GM23338 (cell line): ENCODE results near the gene CCDC146. TPM values are rescaled to one million over a fixed set of nuclear protein-coding genes. Genes with fewer than 3 reads are reported as not detected.

ENCODE experiments used
- ATAC-seq: fragments of 200-7000 bp; cut with Tn5 transposase; 3 replicates; pipeline ENCODE4 v1.9.1; 2020
- DNase-seq: peaks from one replicate; pipeline ENCODE4 v3.0.0-alpha.2; 2015; ENCODE audit warnings: low spot score
- H2AFZ ChIP-seq: fragments of 200-600 bp; sonication (generic); 2 replicates; pipeline ENCODE4 v1.8.0; 2016; ENCODE audit warnings: antibody characterized with exemption, mild to moderate bottlenecking, moderate library complexity
- H3F3A ChIP-seq: fragments of 200-600 bp; sonication (generic); replicated peaks from 2 replicates; pipeline ENCODE4 v1.8.0; 2017; ENCODE audit warnings: antibody characterized with exemption, mixed run types, low read depth
- H3K27ac ChIP-seq: fragments of 200-600 bp; sonication (generic); 2 replicates; pipeline ENCODE4 v1.6.1; 2016; ENCODE audit warnings: low read depth
- H3K27me3 ChIP-seq: fragments of 200-600 bp; sonication (generic); 2 replicates; pipeline ENCODE4 v1.8.0; 2016; ENCODE audit warnings: mild to moderate bottlenecking, mixed run types, moderate library complexity; ENCODE audit not compliant: insufficient read depth
- H3K36me3 ChIP-seq: fragments of 200-600 bp; sonication (generic); 2 replicates; pipeline ENCODE4 v1.8.0; 2016; ENCODE audit warnings: mild to moderate bottlenecking; ENCODE audit not compliant: insufficient read depth
- H3K4me1 ChIP-seq: fragments of 200-600 bp; sonication (generic); 2 replicates; pipeline ENCODE4 v1.8.0; 2016; ENCODE audit warnings: mild to moderate bottlenecking, moderate library complexity; ENCODE audit not compliant: insufficient read depth
- H3K4me2 ChIP-seq: fragments of 200-600 bp; sonication (generic); 2 replicates; pipeline ENCODE4 v1.7.1; 2017; ENCODE audit warnings: mixed run types
- H3K4me3 ChIP-seq: fragments of 200-600 bp; sonication (generic); 2 replicates; pipeline ENCODE4 v1.6.1; 2016; ENCODE audit warnings: mixed run types
- H3K79me2 ChIP-seq: fragments of 200-600 bp; sonication (generic); replicated peaks from 2 replicates; pipeline ENCODE4 v1.8.0; 2017; ENCODE audit warnings: mild to moderate bottlenecking; ENCODE audit not compliant: insufficient read depth
- H3K9me2 ChIP-seq: fragments of 200-600 bp; sonication (generic); 2 replicates; pipeline ENCODE4 v1.8.0; 2017; ENCODE audit not compliant: insufficient read depth
- H4K20me1 ChIP-seq: fragments of 200-600 bp; sonication (generic); replicated peaks from 2 replicates; pipeline ENCODE4 v1.8.0; 2017; ENCODE audit warnings: mild to moderate bottlenecking; ENCODE audit not compliant: insufficient read depth
- H3K27ac Mint-ChIP-seq: 2 replicates; pipeline ENCODE4 v1.8.0; 2020; ENCODE audit warnings: inconsistent platforms, mild to moderate bottlenecking, moderate library complexity, mixed read lengths
- H3K27me3 Mint-ChIP-seq: 3 replicates; pipeline ENCODE4 v1.8.0; 2022; ENCODE audit warnings: low read depth, mild to moderate bottlenecking, moderate library complexity, mixed read lengths, inconsistent platforms; ENCODE audit not compliant: insufficient read depth, poor library complexity
- H3K36me3 Mint-ChIP-seq: 3 replicates; pipeline ENCODE4 v1.8.0; 2021; ENCODE audit warnings: low read depth, mild to moderate bottlenecking, inconsistent platforms, moderate library complexity, mixed read lengths
- H3K4me1 Mint-ChIP-seq: 3 replicates; pipeline ENCODE4 v1.8.0; 2020; ENCODE audit warnings: mild to moderate bottlenecking, inconsistent platforms, mixed read lengths
- H3K4me3 Mint-ChIP-seq: 3 replicates; pipeline ENCODE4 v1.8.0; 2021; ENCODE audit warnings: moderate library complexity, mild to moderate bottlenecking, inconsistent platforms, mixed read lengths
- H3K9me3 Mint-ChIP-seq: 3 replicates; pipeline ENCODE4 v1.8.0; 2020; ENCODE audit warnings: moderate library complexity, mild to moderate bottlenecking, inconsistent platforms, mixed read lengths
- EZH2 ChIP-seq: fragments of 200-600 bp; sonication (generic); IDR thresholded peaks from one replicate; pipeline ENCODE4 v1.8.0; 2017; ENCODE audit warnings: antibody characterized with exemption, mild to moderate bottlenecking, low read depth; ENCODE audit not compliant: unreplicated experiment
- EZH2phosphoT487 ChIP-seq: fragments of 200-600 bp; sonication (generic); IDR thresholded peaks from one replicate; pipeline ENCODE4 v1.8.1; 2018; ENCODE audit warnings: antibody characterized with exemption; ENCODE audit not compliant: unreplicated experiment
- JUNB ChIP-seq: IDR thresholded peaks from one replicate; pipeline ENCODE4 v1.6.1; 2016; ENCODE audit warnings: antibody characterized with exemption; ENCODE audit not compliant: unreplicated experiment
- NANOG ChIP-seq: IDR thresholded peaks from 2 replicates; pipeline ENCODE4 v1.6.1; 2016; ENCODE audit warnings: antibody characterized with exemption, borderline replicate concordance
- STAT1 ChIP-seq: IDR thresholded peaks from one replicate; pipeline ENCODE4 v1.6.1; 2016; ENCODE audit warnings: antibody characterized with exemption; ENCODE audit not compliant: unreplicated experiment
- ZNF331 ChIP-seq: fragments of 250-450 bp; sonication (Bioruptor Pico); IDR thresholded peaks from 2 replicates; pipeline ENCODE4 v1.5.0; 2020; ENCODE audit warnings: low read depth, mild to moderate bottlenecking, moderate library complexity
- polyA plus RNA-seq: library from polyadenylated mRNA; unstranded; fragments of >200 nt; fragmentation: Nextera tagmentation; extraction: Ambion mirVana; gene quantifications from 2 replicates; pipeline ENCODE4 v1.2.1, GENCODE V29; 2016
- total RNA-seq: library from RNA; depleted of rRNA; stranded (reverse); fragments of >200 nt; shearing (Covaris generic); gene quantifications from 2 replicates; pipeline ENCODE4 v1.2.3, GENCODE V29; 2014
- TF ChIP-seq, protein P1 (sequence below): IDR thresholded peaks from one replicate; pipeline ENCODE4 v1.6.1; 2018; ENCODE audit warnings: antibody characterized with exemption; ENCODE audit not compliant: unreplicated experiment
- TF ChIP-seq, protein P2 (sequence below): IDR thresholded peaks from 2 replicates; pipeline ENCODE4 v1.6.1; 2016; ENCODE audit warnings: antibody characterized with exemption
- TF ChIP-seq, protein P3 (sequence below): fragments of 250-450 bp; sonication (Bioruptor Pico); IDR thresholded peaks from 2 replicates; pipeline ENCODE4 v1.5.0; 2020; ENCODE audit warnings: mild to moderate bottlenecking, moderate library complexity

CCDC146 gene
- total and polyA plus RNA-seq, 2 experiments from 2014 or later, result 0.35 to 0.74 TPM

DNA sequence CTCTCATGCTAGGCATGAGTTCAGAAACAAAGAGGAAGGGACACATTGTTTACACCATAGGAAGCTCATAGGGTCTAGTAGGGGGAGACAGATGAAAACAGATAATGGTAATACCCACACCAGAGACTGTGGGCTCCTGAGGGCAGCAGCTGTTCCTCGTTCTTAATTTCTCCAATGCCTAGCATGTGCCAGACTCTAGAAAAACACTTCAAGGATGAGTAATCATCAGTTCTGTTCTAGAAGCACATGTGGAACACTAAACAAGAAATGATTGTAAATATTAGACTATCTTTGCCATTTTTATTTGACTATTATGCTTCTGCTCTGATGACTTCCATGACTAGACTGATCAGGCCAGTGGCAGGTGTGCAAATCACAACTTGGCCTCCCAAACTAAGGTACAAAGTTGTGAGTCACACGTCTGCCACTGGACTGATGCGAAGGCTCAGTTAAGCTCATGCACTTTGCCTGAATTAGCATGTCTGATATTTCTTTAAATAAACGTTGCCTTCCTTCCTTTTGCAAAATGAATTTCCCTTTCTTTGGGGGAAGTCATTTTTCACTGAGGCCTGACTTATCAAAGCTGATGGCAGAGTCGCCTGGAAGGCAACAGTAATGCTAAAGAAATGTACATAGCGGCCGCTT, 166.4 kb downstream of the CCDC146 start:
- H3K36me3 Mint-ChIP-seq, result no peaks in the 10 kb centered on the region
- Histone ChIP-seq H4K20me1 (no peaks in the 10 kb centered on the region), H3F3A (no peaks in the 10 kb centered on the region), H3K36me3 (no peaks in the 10 kb centered on the region), H3K4me3 (no peak overlapping the region), H3K9me2 (no peaks in the 10 kb centered on the region), H3K79me2 (no peaks in the 10 kb centered on the region), H2AFZ (no peak overlapping the region), H3K27ac (no peak overlapping the region), H3K27me3 (no peaks in the 10 kb centered on the region), H3K4me2 (no peak overlapping the region), H3K4me1 (peaks cover 5% of the 10 kb centered on the region; the same call in 1 of the 2 replicates)
- H3K27ac Mint-ChIP-seq, result no peak overlapping the region
- no peak for TF ChIP-seq EZH2phosphoT487
- TF ChIP-seq ZNF331, result no peak
- no peak for TF ChIP-seq NANOG
- TF ChIP-seq, protein P1, sequence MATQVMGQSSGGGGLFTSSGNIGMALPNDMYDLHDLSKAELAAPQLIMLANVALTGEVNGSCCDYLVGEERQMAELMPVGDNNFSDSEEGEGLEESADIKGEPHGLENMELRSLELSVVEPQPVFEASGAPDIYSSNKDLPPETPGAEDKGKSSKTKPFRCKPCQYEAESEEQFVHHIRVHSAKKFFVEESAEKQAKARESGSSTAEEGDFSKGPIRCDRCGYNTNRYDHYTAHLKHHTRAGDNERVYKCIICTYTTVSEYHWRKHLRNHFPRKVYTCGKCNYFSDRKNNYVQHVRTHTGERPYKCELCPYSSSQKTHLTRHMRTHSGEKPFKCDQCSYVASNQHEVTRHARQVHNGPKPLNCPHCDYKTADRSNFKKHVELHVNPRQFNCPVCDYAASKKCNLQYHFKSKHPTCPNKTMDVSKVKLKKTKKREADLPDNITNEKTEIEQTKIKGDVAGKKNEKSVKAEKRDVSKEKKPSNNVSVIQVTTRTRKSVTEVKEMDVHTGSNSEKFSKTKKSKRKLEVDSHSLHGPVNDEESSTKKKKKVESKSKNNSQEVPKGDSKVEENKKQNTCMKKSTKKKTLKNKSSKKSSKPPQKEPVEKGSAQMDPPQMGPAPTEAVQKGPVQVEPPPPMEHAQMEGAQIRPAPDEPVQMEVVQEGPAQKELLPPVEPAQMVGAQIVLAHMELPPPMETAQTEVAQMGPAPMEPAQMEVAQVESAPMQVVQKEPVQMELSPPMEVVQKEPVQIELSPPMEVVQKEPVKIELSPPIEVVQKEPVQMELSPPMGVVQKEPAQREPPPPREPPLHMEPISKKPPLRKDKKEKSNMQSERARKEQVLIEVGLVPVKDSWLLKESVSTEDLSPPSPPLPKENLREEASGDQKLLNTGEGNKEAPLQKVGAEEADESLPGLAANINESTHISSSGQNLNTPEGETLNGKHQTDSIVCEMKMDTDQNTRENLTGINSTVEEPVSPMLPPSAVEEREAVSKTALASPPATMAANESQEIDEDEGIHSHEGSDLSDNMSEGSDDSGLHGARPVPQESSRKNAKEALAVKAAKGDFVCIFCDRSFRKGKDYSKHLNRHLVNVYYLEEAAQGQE, result no peak
- TF ChIP-seq, protein P2, sequence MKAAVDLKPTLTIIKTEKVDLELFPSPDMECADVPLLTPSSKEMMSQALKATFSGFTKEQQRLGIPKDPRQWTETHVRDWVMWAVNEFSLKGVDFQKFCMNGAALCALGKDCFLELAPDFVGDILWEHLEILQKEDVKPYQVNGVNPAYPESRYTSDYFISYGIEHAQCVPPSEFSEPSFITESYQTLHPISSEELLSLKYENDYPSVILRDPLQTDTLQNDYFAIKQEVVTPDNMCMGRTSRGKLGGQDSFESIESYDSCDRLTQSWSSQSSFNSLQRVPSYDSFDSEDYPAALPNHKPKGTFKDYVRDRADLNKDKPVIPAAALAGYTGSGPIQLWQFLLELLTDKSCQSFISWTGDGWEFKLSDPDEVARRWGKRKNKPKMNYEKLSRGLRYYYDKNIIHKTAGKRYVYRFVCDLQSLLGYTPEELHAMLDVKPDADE, result no peak
- no peak for TF ChIP-seq EZH2
- TF ChIP-seq JUNB, result no peak
- TF ChIP-seq STAT1, result no peak
- TF ChIP-seq, protein P3, sequence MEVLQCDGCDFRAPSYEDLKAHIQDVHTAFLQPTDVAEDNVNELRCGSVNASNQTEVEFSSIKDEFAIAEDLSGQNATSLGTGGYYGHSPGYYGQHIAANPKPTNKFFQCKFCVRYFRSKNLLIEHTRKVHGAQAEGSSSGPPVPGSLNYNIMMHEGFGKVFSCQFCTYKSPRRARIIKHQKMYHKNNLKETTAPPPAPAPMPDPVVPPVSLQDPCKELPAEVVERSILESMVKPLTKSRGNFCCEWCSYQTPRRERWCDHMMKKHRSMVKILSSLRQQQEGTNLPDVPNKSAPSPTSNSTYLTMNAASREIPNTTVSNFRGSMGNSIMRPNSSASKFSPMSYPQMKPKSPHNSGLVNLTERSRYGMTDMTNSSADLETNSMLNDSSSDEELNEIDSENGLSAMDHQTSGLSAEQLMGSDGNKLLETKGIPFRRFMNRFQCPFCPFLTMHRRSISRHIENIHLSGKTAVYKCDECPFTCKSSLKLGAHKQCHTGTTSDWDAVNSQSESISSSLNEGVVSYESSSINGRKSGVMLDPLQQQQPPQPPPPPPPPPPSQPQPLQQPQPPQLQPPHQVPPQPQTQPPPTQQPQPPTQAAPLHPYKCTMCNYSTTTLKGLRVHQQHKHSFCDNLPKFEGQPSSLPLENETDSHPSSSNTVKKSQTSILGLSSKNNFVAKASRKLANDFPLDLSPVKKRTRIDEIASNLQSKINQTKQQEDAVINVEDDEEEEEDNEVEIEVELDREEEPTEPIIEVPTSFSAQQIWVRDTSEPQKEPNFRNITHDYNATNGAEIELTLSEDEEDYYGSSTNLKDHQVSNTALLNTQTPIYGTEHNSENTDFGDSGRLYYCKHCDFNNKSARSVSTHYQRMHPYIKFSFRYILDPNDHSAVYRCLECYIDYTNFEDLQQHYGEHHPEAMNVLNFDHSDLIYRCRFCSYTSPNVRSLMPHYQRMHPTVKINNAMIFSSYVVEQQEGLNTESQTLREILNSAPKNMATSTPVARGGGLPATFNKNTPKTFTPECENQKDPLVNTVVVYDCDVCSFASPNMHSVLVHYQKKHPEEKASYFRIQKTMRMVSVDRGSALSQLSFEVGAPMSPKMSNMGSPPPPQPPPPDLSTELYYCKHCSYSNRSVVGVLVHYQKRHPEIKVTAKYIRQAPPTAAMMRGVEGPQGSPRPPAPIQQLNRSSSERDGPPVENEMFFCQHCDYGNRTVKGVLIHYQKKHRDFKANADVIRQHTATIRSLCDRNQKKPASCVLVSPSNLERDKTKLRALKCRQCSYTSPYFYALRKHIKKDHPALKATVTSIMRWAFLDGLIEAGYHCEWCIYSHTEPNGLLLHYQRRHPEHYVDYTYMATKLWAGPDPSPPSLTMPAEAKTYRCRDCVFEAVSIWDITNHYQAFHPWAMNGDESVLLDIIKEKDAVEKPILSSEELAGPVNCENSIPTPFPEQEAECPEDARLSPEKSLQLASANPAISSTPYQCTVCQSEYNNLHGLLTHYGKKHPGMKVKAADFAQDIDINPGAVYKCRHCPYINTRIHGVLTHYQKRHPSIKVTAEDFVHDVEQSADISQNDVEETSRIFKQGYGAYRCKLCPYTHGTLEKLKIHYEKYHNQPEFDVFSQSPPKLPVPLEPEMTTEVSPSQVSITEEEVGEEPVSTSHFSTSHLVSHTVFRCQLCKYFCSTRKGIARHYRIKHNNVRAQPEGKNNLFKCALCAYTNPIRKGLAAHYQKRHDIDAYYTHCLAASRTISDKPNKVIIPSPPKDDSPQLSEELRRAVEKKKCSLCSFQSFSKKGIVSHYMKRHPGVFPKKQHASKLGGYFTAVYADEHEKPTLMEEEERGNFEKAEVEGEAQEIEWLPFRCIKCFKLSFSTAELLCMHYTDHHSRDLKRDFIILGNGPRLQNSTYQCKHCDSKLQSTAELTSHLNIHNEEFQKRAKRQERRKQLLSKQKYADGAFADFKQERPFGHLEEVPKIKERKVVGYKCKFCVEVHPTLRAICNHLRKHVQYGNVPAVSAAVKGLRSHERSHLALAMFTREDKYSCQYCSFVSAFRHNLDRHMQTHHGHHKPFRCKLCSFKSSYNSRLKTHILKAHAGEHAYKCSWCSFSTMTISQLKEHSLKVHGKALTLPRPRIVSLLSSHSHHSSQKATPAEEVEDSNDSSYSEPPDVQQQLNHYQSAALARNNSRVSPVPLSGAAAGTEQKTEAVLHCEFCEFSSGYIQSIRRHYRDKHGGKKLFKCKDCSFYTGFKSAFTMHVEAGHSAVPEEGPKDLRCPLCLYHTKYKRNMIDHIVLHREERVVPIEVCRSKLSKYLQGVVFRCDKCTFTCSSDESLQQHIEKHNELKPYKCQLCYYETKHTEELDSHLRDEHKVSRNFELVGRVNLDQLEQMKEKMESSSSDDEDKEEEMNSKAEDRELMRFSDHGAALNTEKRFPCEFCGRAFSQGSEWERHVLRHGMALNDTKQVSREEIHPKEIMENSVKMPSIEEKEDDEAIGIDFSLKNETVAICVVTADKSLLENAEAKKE (CRISPR knock-in tag), result no peak
- no peaks in the 10 kb centered on the region for H3K27me3 Mint-ChIP-seq
- H3K9me3 Mint-ChIP-seq, result peaks cover 4% of the 10 kb centered on the region; the same call in 1 of the 3 replicates
- DNase-seq, result no peak
- no peak overlapping the region for H3K4me3 Mint-ChIP-seq
- H3K4me1 Mint-ChIP-seq, result no peaks in the 10 kb centered on the region
- ATAC-seq, result no peak
